ENCODE data around the gene SMIM32. TPM values are rescaled to one million over a fixed set of nuclear protein-coding genes. Genes with fewer than 3 reads are reported as not detected.

SMIM32 gene
- total RNA-seq, 3 donors from 2014 or later: not detected

DNA sequence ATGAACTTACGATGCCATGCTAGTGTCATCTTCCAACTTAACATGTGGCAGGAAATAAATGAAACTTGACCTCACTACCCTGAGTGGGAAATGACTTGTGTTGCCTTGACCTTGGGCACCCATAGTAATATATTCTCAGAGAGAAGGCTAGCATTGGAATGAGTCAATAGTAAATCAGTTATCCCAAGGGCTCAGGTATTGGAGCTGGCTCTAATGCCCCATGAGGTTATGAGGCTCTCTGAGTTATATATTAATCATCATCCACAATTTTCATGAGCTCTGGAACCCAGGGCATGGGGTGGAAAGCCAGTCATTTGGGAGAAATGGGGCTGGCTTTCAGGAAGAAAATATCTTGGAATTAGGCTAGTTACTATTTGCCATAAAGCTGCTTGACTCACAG, 42.4 kb upstream of the SMIM32 start:
- Histone ChIP-seq H3K9me3 (no peaks in the 10 kb centered on the region), H3K4me1 (no peaks in the 10 kb centered on the region), H3K27me3 (no peaks in the 10 kb centered on the region), H3K4me3 (no peak overlapping the region), H3K27ac (no peak overlapping the region), H3K36me3 (no peaks in the 10 kb centered on the region)
- DNase-seq (ENCODE audit: low spot score in 2 of 2): no peak
- no peak for TF ChIP-seq POLR2A (IDR thresholded peaks at IDR 0.05)
- no peak for TF ChIP-seq POLR2AphosphoS5 (IDR thresholded peaks at IDR 0.05)
- TF ChIP-seq, protein P1, sequence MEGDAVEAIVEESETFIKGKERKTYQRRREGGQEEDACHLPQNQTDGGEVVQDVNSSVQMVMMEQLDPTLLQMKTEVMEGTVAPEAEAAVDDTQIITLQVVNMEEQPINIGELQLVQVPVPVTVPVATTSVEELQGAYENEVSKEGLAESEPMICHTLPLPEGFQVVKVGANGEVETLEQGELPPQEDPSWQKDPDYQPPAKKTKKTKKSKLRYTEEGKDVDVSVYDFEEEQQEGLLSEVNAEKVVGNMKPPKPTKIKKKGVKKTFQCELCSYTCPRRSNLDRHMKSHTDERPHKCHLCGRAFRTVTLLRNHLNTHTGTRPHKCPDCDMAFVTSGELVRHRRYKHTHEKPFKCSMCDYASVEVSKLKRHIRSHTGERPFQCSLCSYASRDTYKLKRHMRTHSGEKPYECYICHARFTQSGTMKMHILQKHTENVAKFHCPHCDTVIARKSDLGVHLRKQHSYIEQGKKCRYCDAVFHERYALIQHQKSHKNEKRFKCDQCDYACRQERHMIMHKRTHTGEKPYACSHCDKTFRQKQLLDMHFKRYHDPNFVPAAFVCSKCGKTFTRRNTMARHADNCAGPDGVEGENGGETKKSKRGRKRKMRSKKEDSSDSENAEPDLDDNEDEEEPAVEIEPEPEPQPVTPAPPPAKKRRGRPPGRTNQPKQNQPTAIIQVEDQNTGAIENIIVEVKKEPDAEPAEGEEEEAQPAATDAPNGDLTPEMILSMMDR (IDR thresholded peaks at IDR 0.05): no peak
- intact Hi-C loops (cut with DNase I; ENCODE audit: low total_unique reads): loop anchor here (10.0 kb wide), 1 partner anchor 1559 kb away; no protein-coding TSS in a partner anchor

DNA sequence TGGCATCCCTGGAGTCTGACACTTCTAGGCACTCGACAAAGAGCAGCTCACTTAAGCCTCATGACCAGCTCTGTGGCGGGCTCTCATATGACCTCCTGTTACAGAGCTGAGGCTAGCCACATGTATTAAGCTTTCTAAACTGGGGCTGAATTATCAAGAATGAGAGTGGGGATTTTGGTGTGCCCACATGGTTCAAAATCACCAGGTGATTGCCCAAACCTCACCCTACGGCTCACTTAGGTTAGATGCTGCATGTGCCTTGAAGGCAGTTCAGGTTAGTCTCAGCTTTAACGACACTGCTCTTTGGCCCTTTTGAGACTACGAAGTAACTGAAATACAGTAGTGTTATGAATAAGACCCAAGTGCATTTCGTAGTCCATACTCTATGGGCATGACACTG, 39.4 kb upstream of the SMIM32 start:
- no peaks in the 10 kb centered on the region for H3K36me3 ChIP-seq
- DNase-seq (ENCODE audit: low spot score in 2 of 2): no peak
- H3K9me3 ChIP-seq: no peaks in the 10 kb centered on the region
- H3K4me3 ChIP-seq: no peak overlapping the region
- no peak overlapping the region for H3K27ac ChIP-seq
- intact Hi-C loops (cut with DNase I; ENCODE audit: low total_unique reads): loop anchor here (10.0 kb wide), 1 partner anchor 1562 kb away; no protein-coding TSS in a partner anchor
- H3K4me1 ChIP-seq: no peaks in the 10 kb centered on the region
- H3K27me3 ChIP-seq: no peaks in the 10 kb centered on the region
- TF ChIP-seq POLR2A (IDR thresholded peaks at IDR 0.05): no peak

GRCh38 chr5:136230176-136230575, 37.2 kb upstream of the SMIM32 start:
- no peaks in the 10 kb centered on the region for H3K9me3 ChIP-seq
- no peaks in the 10 kb centered on the region for H3K36me3 ChIP-seq
- intact Hi-C loops (cut with DNase I; ENCODE audit: low total_unique reads): loop anchor here (10.0 kb wide), 1 partner anchor 1565 kb away; no protein-coding TSS in a partner anchor
- no peaks in the 10 kb centered on the region for H3K4me1 ChIP-seq
- H3K27ac ChIP-seq: no peak overlapping the region
- H3K27me3 ChIP-seq: no peaks in the 10 kb centered on the region
- no peak overlapping the region for H3K4me3 ChIP-seq
- TF ChIP-seq, protein P1 (IDR thresholded peaks at IDR 0.05): no peak
- no peak for TF ChIP-seq POLR2AphosphoS5 (IDR thresholded peaks at IDR 0.05)
- TF ChIP-seq POLR2A (IDR thresholded peaks at IDR 0.05): no peak
- DNase-seq (ENCODE audit: low spot score in 2 of 2): no peak

DNA sequence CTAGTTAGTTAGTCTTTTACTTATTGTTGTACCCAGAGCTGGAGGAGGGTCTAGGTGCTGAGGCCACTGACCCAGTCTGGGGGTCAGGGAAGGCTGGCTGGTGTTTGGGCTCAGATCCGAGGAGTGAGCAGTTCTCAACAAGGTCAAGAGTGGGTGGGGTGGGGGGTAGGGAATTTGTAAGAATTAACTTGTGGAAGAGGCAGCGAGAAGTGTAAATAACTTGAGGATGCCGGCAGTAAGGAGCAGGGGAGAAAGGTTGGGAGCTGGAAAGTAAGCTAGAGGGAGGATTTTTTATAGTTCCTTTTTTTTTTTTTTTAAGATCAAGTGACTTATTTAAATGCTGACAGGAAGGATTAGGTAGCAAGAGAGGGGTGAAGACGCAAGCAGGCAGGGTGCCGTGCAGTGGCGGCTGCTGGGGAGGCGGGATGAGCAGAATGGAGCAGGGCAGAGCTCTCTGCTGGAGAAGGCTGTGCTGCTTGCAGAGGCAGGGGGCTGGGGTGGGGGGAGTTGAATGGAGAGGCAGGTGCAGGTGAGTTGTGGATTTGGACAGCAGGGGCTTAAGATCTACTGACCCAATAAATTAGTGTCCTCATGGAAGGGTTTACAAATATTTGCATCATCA, 35.3 kb upstream of the SMIM32 start:
- TF ChIP-seq POLR2AphosphoS5 (IDR thresholded peaks at IDR 0.05) (no peak), POLR2A (IDR thresholded peaks at IDR 0.05) (no peak)
- TF ChIP-seq, protein P1 (IDR thresholded peaks at IDR 0.05): no peak
- H3K36me3 ChIP-seq: no peaks in the 10 kb centered on the region
- no peaks in the 10 kb centered on the region for H3K9me3 ChIP-seq
- H3K27ac ChIP-seq: no peak overlapping the region
- no peak overlapping the region for H3K4me3 ChIP-seq
- DNase-seq (ENCODE audit: low spot score in 2 of 2): no peak
- H3K4me1 ChIP-seq: no peaks in the 10 kb centered on the region
- no peaks in the 10 kb centered on the region for H3K27me3 ChIP-seq
- intact Hi-C loops (cut with DNase I; ENCODE audit: low total_unique reads): no loop called here

- intact Hi-C loops (cut with DNase I; ENCODE audit: low total_unique reads): no loop called here
- Histone ChIP-seq H3K9me3 (no peaks in the 10 kb centered on the region), H3K27ac (no peak overlapping the region), H3K36me3 (no peaks in the 10 kb centered on the region), H3K4me3 (no peak overlapping the region), H3K4me1 (no peaks in the 10 kb centered on the region), H3K27me3 (no peaks in the 10 kb centered on the region)
- no peak for DNase-seq (ENCODE audit: low spot score in 2 of 2)
- TF ChIP-seq POLR2AphosphoS5 (IDR thresholded peaks at IDR 0.05): no peak
- TF ChIP-seq, protein P1 (IDR thresholded peaks at IDR 0.05): no peak
- no peak for TF ChIP-seq POLR2A (IDR thresholded peaks at IDR 0.05)
These were observed 33.4 kb upstream of the SMIM32 start for GRCh38 chr5:136226401-136226800.
